GM18907 (cell line): ENCODE results near the gene RIC8A.
"Not testable (repeated sequence)": the region's sequence is repeated elsewhere in the genome, so short reads cannot be mapped to it uniquely, and the experiment has no call there.

Source experiments
- ATAC-seq: cut with Tn5 transposase; IDR thresholded peaks from one replicate; pipeline ENCODE4 v1.9.1; 2021; ENCODE audit warnings: mild to moderate bottlenecking, moderate library complexity; ENCODE audit not compliant: unreplicated experiment

Gene RIC8A

DNA sequence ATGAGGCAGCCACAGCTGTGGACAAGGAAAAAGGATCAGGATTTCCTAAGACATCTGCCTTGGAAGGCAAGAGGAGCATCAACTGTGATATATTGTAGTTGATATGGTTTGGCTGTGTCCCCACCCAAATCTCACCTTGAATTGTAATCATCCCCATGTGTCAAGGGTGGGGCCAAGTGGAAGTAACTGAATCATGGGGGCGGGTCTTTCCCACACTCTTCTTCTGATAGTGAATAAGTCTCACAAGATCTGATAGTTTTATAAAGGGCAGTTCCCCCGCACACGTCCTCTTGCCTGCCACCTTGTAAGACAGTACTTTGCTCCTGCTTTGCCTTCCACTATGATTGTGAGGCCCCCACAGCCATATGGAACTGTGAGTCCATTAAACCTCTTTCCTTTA, 10.2 kb downstream of the RIC8A start:
- ATAC-seq = no peak

DNA sequence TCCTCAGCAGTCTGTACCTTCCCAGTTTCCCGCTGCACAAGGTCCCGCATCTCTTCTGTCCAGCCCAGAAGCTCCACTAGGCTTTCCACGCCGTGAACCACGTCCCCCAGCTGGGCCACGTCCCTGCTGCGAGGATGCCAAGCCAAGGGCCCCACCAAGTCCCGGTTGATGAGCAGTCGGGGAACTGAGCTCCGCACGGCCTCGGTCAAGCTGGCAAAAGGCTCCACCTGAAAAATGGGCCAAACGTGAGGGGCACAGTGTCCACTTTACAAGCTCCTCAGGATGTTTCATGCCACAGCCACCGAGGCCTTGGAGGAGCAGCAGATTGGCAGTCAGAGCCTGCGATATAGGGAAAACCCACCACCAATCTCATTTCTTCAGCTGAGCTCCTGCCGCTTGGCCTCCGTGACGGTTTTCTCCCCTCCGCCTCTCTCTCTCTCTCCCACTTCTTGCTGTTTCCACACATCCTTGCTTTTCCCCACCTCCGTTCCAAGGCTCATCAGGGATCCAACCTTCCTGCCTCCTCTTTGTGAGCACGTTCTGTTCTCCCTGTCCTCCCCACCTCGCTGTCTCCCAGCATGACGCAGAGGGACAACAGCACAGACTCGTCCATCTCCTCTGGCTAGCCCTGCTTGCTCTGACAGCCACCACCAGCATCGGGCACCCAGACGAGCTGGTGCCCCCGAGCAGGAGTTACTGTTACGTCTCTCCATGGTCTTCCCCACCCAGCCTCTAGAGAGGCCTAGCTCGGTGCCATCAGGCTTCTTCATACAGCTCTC, 11.5 kb downstream of the RIC8A start:
- ATAC-seq = no peak

DNA sequence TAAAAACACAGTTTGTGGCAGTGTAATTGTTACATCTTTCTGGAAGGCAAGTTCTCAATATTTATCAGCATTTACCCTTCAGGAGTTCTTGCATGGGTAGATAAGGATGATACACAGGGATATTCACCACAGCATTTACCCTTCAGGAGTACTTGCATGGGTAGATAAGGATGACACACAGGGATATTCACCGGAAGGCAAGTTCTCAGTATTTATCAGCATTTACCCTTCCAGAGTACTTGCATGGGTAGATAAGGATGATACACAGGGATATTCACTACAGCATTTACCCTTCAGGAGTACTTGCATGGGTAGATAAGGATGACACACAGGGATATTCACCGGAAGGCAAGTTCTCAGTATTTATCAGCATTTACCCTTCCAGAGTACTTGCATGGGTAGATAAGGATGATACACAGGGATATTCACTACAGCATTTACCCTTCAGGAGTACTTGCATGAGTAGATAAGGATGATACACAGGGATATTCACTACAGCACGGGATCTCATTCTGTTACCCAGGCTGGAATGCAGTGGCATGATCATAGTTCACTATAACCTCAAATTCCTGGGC, 13.2 kb downstream of the RIC8A start:
- not testable (repeated sequence) for ATAC-seq

DNA sequence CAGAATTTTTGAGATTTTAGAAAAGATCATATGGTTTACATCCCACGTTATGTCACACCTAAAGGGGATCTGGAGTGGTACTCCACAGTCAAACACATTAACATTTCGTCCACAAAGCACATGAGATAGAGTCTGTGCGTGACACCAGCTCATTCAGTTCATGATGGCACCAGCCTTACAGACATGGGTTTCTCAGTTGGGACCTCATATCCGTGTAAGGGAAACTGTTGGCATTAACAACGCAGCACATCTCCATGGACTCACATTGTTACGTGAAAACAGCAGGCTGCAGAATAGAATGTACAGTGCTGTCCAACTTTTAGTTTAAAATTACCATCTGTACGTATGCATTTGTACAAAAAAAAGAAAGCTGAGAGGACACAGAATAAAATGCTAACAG, 14.0 kb downstream of the RIC8A start:
- no peak for ATAC-seq

DNA sequence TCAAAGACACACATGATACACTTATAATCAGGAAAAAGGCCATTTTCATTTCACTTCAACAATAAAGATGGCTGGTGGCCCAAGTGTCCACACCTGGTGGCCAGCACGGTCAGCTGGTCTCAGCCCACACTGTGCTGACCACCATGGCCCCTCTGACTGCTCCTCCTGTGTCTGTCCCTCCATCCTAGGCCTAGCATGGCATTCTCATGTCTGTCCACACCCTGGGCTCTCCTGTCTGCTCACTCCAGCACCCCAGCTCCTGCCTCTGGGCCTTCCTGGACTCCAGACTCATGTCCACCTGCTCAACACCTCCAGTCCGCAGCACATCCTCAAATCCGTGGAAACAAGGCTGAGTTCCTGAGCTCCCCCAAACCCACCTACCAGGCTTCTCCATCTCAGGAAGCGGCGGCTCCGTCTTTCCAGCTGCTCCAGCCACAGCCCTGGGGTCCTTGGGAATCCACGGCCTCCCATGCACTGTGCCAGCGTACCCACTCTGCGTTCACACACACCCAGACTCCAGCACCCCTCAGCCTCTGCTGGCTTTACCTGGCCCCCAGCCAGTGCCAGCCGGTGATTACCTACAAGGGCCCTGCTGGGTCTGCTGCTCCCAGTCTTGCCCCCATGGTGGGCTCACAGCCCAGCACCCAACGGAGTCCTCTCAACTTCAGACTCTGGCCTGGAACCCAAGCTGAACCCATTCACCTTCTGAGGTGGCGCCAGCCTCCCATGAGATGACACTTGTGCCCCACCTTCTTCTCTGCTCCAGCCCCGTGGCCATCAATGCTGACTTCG, 14.7 kb downstream of the RIC8A start:
- no peak for ATAC-seq

DNA sequence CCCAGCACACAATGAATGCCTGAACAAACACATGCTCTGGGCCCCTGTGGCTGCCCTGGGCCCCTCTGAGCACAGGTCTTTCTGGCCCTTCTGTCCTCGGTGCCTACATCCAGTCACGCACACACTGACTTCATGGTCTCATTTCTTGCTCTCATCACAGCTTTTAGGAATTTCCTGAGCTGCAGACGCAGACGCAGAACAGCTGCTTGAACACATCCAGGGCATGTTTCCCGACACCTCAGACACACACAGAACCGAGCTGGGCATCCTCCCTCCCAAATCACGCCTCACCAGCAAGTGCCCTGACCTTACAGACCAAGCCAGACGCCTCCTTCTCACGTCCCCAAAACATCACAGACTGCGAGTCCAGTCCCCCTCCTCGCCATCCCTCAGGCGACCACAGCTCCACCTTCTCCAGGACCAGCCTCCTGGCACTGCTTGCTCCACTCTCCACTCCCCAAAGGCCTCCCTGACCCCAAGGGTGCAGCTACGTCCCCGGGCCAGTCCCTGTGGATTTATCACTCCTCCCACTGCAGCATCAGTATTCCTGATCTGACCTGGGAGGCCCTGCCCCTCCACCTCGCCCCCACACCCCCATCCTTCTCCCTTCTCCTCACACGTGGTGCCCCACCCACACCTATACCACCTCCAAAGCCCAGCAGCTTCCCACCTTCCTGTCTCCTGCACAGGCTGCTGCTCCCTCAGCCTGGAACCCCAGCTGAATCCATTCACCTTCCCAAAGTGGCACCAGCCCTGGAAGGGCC, 15.7 kb downstream of the RIC8A start:
- ATAC-seq = no peak

DNA sequence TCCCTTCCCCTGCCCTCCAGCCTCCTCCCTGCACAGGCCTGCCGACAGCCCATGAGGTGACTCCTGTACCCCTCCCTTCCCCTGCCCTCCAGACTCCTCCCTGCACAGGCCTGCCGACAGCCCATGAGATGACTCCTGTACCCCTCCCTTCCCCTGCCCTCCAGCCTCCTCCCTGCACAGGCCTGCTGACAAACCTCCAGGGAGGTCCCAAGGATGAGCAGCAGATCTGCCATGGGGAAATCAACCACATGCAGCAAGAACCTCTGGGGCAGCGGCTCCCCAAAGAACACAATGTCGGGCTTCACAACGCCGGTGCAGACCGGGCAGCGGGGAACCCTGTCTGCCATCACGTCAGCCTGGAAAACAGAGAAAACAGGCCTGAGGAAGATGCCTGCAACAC, 16.4 kb downstream of the RIC8A start:
- ATAC-seq = no peak

DNA sequence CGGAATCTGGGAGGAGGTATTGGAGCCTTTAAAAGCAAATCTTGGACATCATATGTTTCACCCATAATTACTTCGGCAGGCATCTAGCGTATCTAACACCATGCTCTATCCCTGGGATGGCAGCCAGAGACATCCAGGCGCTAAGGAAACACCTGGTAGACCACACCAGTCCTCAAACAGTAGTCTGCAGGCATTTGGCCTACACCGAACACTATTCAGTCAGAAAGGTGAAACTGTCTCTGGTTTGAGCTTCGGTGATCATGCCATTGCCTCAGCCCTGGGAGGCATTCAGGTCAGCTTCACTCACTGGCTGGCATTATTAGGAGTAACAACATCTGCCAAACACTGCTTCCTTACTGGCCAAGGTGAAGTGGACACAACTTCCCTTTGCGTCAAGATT, 16.9 kb downstream of the RIC8A start:
- no peak for ATAC-seq

DNA sequence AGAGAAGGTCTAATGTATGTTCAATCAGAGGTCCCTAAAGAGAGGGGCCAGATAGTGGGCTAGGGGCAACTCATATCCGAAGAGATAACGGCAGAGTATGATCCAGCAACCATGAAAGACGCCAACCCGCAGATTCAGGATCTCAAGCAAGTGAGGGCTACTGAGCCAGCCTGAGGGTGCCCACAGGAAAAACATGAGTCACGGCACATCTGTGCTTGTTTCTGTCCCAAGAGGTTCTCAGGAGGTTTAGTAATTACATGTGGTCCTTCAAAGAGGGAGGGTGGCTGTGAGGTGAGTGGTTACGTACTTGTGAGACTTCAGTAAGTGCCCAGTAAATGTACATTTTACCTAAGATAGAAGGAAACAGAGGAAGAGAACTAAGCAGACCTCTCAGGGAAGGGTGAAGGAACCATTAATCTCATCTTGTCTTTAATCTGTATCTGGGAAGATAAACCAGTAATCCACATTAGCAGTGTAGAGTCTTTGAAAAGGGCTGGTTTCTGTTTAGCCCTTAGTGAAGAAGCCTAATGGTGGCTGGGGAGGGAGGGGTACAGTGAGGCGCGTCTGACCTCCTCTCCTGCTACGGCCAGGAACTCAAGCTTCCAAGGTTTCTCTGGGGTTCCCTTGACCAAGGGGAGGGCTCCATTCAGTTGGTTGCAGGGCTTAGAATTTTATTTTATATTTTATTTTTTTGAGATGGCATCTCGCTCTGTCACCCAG, 18.4 kb downstream of the RIC8A start:
- ATAC-seq = no peak

DNA sequence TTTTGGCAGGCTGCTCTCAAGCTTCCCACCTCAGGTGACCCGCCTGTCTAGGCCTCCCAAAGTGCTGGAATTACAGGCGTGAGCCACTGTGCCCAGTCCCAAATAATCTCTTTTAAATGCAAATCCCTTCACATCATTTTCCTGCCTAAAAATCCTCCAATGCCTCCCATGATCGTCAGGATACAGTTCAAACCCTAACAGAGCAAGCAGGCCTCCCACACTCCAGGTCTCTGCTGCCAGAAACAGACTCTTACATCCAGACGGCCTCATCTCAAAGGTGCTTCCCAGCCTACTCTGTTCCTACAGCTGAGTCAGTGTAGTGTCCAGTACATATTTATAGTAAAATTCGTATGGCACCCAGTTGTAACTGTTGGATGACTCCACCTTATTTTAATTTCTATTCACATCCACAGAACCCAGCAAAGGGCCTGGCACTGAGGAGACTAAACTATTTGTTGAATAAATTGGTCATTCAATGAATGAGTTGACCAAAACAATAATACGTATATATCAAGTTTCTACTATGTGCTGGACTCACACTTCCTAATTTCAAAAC, 20.4 kb downstream of the RIC8A start:
- no peak for ATAC-seq

DNA sequence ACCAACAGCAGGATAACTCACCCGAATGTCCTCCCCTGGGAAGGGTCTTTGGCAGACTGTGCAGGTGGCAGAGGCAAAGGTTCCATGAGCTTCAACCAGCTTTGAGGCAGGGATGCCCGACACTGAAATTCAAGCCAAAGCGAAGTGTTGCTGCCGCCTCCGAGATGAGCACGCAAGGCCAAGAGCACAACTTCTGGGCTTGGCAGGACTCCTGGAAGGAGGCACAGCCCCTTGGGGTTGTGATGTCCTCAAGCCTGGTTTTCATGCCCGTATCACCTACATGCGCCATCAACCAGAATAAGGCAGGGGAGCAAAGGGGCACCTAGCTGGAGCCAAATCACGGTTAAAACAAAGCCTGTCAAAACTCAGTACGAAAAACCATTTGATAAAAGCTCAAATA, 22.9 kb downstream of the RIC8A start:
- no peak for ATAC-seq

DNA sequence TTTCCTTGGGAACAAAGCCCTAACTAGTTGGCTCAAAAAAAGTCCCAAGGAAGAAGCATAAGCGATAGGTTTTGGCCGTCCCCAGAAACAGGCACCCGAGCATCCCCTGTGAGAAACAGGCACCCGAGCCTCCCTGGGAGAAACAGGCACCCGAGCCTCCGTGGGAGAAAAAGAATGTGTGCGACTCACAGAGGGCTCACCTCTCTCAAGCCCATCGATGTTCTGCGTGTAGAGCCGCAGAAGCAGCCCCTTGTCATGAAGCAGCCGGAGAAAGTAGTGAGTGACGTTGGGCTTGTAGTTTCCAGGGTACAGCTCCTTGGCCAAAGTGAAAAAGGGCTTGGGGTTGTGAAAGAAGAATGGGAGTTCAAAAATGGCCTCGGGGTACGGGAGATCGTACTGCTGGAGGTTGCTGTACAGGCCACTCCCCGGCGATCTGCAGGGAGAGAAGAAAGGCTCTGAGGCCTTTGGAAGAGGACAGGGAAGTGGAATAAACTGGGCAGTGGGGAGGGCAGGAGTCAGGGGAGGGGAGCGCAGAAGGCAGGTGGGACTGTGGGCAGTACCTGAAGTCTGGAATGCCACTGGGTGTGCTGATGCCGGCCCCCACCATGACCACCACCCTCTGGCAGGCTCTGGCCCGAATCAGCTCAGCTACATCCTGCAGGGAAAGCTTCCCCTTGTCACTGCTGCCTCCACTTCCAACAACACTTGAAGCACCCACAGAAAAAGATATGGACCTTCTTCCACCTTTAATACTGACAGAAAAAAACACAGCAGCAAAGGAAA, 25.5 kb downstream of the RIC8A start:
- ATAC-seq = no peak

DNA sequence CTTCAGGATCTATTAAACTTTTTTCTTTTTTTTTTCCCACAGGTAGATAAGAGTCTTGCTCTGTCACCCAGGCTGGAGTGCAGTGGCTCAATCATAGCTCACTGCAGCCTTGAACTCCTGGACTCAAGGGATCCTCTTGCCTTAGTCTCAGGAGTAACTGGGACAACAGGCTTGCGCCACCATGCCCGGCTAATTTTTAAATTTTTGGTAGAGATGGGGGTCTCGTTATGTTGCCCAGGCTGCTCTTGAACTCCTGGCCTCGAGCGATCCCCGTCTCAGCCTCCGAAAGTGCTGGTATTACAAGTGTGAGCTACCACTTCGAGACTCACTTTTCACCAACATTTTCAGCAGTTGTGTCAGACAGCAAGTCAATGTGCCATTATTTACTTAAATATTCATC, 27.7 kb downstream of the RIC8A start:
- ATAC-seq = no peak

DNA sequence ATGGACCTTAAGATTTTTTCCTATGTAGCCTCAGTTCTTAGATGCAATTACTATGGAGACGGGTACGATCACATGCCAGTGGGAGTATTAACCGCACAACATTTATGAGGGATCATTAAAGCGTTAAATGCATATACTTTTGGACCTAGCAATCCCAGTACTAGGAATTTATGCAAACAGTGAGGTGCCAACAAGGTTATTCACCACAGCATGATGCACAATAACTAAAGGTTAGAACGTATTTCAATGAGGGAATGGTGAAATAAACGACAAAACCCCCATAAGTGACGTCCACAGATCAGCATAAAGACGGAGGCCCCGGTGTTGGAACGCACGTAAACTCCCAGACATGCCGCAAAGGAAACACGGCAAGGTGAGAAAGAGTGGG, 28.1 kb downstream of the RIC8A start:
- no peak for ATAC-seq

DNA sequence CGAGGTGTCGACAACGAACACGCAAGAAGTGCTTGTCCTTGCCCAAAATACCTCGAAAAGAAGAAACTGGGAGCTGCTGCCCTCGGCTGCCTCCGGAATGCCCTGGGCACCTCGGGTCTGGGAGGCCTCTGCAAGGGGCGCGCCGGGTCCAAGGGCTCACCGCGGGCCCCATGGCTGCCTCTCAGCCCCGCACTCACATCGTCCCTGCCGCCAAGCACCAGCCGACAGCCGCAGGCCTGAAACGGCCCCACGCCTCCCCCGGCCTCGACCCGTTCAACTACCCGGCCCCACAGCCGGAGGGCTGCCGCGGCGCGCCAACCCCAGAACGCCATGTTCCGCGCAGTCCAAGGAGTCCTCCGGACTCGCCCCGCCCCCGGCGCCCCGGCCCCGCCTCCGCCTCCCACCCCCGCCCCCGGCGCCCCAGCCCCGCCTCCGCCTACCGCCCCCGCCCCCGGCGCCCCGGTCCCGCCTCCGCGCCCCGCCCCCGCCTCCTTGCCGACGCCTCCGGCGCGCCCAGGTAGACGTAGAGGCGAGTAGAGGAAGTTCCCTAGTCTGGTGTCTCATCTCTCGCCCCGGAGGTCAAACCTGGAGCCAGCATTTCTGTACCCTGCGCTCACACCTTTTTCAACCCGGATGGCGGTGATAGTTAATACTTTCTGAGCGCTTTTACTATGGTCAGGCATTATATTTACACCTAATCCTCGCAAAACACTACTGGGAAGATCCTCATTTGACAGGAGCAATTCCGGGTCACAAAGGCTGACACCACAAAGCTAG, 28.7 kb downstream of the RIC8A start, which contains the start of gene SIRT3:
Gene SIRT3, minus strand, starts transcription at position 346 of the 777 bp plus-strand sequence. Its CDS starts 14 bp downstream, at position 332.
- ATAC-seq = peak; percentile 71

DNA sequence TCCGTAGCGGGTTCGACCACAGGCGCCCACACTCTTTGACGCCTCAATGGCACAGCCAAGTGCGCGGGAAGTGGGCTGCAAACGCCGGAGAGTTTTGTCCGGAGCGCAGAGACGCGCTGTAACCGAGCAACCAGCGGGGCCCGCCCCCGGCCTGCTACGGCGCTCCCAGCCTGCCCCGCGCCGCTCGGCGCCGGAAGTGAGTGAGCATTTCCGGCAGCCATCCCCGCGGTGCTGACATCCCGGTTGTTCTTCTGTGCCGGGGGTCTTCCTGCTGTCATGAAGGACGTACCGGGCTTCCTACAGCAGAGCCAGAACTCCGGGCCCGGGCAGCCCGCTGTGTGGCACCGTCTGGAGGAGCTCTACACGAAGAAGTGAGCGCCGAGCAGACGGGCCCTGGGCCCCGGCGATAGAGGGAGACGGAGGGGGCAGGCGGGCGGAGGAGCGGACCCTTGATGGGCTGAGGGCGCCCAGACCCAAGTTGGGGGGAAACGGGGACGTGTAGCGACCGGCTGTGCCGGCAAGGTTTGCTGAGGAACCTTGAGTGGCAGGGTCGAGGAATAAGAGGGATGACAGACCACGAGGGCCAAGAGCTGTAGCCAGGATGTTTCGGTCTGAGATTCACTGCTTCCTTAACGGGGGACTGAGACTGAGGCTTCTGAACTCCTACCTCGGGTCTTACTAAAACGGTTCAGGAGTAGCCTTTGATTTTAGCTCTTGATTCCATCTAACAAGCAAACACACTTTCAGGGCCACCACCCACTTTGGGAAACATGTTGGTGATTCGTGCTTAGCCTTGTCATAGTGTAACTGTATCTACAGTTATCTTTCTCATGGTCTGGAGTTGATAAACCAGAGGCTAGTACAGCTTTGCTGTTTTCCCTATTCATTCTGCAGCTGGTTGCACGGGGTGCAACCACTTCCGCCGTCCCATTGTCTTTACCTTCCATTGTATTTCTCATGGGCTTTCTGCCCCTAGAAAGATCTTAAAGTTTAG, 29.6 kb downstream of the RIC8A start, which contains the start of gene PSMD13:
Gene PSMD13, plus strand, starts transcription at position 203 of the 994 bp plus-strand sequence. Its CDS starts 74 bp downstream, at position 277.
- ATAC-seq = peak; percentile 82

DNA sequence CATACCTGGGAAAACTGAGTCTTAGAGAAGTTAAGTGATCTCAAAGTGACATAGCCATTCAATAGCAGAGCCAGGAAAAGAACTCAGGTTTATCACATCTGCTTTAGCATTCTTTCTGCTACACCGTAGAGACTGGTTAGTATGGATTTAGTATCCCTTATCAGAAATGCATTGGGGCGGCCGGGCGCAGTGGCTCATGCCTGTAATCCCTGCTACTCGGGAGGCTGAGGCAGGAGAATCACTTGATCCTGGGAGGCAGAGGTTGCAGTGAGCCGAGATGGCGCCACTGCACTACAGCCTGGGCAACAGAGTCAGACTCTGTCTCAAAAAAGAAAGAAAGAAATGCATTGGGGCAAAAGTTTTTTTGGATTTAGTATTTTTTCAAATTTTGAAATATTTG, 30.8 kb downstream of the RIC8A start:
- not testable (repeated sequence) for ATAC-seq
